Inferior parietal cortex (tissue), 1 donor: Measurements from ENCODE around the gene PRDM7.
"Not testable (repeated sequence)": the region's sequence is repeated elsewhere in the genome, so short reads cannot be mapped to it uniquely, and the experiment has no call there.

Source experiments
- DNase-seq: peaks from one replicate; pipeline ENCODE4 v3.0.0-alpha.2; 2016; ENCODE audit errors: extremely low spot score

The PRDM7 gene

GRCh38 chr16:90072442-90073105 is 4.6 kb downstream of the PRDM7 start:
- no peak for DNase-seq

- no peak for DNase-seq
Observed at GRCh38 chr16:90070440-90070839, 6.7 kb downstream of the PRDM7 start.

- DNase-seq = no peak
Observed at GRCh38 chr16:90061437-90061836, 15.7 kb downstream of the PRDM7 start.

- DNase-seq = no peak
Observed at GRCh38 chr16:90057738-90058173, 19.4 kb downstream of the PRDM7 start.

- not testable (repeated sequence) for DNase-seq
Observed at GRCh38 chr16:90056521-90056920, 20.6 kb downstream of the PRDM7 start.

- DNase-seq = no peak
Observed at GRCh38 chr16:90055371-90055770, 21.8 kb downstream of the PRDM7 start.

GRCh38 chr16:90054554-90054953 is 22.6 kb downstream of the PRDM7 start:
- no peak for DNase-seq

- no peak for DNase-seq
Observed at GRCh38 chr16:90053902-90054500, 23.1 kb downstream of the PRDM7 start.

- no peak for DNase-seq
Observed at GRCh38 chr16:90050969-90051368, 26.2 kb downstream of the PRDM7 start.

- DNase-seq = no peak
Observed at GRCh38 chr16:90048737-90049330, 28.3 kb downstream of the PRDM7 start.

- DNase-seq = no peak
Observed at GRCh38 chr16:90048347-90048722, 28.8 kb downstream of the PRDM7 start.

- DNase-seq = no peak
Observed at GRCh38 chr16:90047714-90048346, 29.3 kb downstream of the PRDM7 start.

- no peak for DNase-seq
Observed at GRCh38 chr16:90046971-90047713, 30.0 kb downstream of the PRDM7 start.

GRCh38 chr16:90046122-90046970 is 30.8 kb downstream of the PRDM7 start:
- no peak for DNase-seq

- DNase-seq = no peak
Observed at GRCh38 chr16:90044111-90044551, 33.0 kb downstream of the PRDM7 start.

- no peak for DNase-seq
Observed at GRCh38 chr16:90043526-90043925, 33.6 kb downstream of the PRDM7 start.

GRCh38 chr16:90042946-90043514 is 34.1 kb downstream of the PRDM7 start:
- no peak for DNase-seq

GRCh38 chr16:90041896-90042473 is 35.1 kb downstream of the PRDM7 start:
- DNase-seq = no peak

GRCh38 chr16:90040152-90041023 is 36.7 kb downstream of the PRDM7 start:
- DNase-seq = no peak
